Measurements from ENCODE around the gene PXMP4.
"Not testable (repeated sequence)": the region's sequence is repeated elsewhere in the genome, so short reads cannot be mapped to it uniquely, and the experiment has no call there.

PXMP4 gene, protein sequence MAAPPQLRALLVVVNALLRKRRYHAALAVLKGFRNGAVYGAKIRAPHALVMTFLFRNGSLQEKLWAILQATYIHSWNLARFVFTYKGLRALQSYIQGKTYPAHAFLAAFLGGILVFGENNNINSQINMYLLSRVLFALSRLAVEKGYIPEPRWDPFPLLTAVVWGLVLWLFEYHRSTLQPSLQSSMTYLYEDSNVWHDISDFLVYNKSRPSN

DNA sequence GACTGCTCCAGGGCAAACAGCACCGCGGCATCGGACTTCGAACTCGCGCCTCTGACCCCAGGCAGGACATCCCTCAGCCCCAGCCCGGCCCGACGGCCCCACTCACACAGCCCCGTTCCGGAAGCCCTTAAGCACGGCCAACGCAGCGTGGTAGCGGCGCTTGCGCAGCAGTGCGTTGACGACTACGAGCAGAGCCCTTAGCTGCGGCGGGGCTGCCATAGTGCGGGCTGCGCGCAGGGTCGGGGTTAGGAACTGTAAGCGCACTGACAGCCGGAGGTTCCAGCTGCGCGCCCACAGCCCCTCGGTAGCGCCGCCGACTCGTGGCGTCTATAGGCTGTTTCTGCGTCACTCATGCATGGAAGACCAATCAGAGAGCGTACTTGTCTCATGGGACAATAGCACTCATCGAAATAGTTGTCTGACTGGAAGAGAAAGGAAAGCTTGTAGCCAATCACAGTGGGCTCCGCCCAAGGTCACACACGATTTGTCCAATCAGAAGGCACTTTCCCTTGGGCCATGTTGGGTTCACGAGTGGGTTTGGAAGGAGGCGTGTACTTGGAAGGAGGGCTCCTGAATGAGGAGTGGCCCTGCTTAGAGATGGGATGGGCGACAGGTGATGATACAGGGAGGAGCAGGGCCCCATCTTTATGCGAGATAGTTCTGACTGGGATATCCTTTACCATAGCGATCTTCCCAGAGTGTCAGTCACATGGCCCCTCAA, at the start of gene PXMP4:
PXMP4 (minus strand) TSS at position 322 of the 721 bp plus-strand sequence; CDS start at position 219, 103 bp downstream.
- peak; percentile 100 for DNase-seq (ENCODE audit: low spot score)

DNA sequence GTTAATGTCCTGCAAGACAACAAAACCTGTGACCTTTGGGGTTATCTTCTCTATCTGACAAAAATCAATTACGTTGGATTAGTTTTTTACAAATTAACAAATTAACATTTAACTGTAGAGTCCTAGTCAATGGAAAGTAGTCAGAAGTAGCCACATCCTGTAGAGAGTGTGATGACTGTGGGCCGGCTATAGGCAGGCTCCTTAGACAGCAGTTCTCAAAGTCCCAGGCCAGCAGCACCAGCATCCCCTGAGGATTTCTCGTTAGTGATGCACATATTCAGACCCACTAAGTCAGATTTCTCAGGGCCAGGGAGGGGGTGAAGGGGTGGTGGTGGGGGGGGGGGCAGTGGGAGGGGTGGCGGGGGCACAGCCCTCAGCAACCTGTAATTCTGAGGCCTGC, 48.9 kb upstream of the PXMP4 start:
- no peak for DNase-seq (ENCODE audit: low spot score)

DNA sequence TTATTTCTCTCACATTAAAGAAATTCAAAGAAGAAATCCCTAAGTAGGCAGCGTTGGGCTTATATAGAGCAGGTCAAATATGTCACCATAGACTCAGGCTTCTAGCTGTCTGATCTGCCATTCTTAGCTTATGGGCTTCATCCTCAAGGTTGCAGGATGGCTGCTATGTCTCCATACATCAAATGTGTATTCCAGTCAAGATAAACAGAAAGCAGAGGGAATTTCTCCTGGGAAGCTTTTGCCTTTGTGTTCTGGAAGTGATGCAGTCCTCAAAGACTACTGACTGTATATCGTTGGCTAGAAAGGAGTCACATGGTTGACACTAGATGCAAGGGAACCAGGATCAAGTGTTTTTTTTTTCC, 47.6 kb upstream of the PXMP4 start:
- DNase-seq (ENCODE audit: low spot score), result no peak

DNA sequence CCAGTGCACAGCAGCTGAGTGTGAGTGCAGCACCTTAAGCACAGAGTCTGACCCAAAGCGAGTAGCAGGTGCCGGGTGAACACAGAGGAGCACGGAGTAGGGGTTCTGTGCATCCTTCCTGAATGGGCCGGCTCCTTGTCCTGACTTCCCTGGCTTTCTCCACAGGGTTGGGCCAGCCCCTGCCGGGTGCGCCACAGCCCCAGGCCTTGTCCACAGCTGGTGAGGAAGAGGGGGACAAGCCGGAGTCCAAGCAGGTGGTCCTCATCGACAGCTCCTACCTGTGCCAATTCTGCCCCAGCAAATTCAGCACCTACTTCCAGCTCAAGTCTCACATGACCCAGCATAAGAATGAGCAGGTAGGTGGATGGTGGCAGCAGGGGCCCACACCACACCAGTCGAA, 46.6 kb upstream of the PXMP4 start:
- DNase-seq (ENCODE audit: low spot score), result no peak

DNA sequence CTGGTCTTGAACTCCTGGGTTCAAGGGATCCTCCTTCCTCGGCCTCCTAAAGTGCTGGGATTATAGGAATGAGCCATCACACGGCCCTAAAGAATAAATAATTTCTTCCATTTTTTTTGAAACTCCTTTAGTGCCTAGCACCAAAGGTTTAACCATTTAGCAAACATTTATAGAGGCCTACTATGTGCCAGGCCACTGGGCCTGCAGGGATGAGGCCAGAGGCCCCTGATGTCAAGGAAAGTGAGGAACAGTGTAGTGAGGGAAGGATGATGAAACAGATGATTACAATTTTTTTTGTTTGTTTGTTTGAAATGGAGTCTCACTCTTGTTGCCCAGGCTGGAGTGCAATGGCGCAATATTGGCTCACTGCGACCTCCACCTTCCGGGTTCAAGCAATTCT, 45.5 kb upstream of the PXMP4 start:
- no peak for DNase-seq (ENCODE audit: low spot score)

DNA sequence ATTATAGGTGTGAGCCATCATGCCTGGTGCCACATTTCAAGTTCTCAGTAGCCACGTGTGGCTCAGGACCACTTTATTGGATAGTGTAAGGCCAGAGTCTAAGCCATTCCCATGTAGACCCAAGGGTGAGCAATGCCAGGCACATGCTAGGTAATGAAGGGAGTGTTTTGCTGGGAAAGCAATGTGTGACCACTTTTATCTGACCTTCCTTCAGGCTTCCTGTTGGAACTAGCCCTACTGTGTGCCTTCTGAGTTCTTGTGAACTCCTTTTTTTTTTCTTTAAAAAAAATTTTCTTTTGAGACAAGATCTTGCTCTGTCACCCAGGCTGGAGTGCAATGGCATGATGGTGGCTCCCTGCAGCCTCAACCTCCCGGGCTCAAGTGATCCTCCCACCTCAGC, 45.0 kb upstream of the PXMP4 start:
- DNase-seq (ENCODE audit: low spot score), result no peak

DNA sequence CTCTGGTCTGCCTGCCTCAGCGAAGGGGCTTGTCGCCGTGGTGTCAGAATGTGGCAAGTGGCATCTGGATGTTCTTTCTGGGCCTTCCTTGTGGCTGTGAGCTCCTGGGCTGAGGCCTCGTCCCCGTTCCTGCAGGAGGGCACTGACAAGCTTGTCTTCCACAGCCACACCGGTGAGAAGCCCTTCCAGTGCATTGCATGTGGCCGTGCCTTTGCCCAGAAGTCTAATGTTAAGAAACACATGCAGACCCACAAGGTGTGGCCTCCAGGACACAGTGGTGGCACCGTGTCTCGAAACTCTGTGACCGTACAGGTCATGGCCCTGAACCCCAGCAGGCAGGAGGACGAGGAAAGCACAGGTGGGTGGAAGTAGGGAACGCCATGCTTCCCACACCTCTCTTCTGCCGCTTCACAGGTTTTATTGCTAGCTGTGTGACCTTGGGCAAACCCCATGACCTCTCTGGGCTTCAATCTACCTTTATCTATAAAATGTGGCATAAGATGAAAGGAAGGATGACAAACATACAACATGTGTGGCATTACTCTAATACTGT, 41.7 kb upstream of the PXMP4 start:
- no peak for DNase-seq (ENCODE audit: low spot score)

DNA sequence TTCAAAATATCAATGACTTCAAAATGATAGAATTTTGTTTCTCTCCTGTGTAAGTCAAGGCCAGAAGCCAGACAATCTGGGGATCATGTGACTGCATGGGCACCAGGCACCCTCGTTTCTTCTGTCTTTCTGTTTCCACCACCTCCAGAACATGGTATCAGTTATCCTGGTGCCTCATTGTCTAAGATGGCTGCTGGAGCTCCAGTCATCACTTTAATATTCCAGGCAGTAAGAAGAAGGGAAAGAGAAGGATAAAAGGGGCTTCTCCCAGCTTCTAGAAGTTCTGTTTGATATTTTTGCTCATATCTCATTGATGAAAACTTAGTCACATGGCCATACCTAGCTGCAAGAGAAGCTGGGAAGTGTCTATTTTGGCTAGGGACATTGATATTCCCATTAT, 37.3 kb upstream of the PXMP4 start:
- DNase-seq (ENCODE audit: low spot score), result no peak

DNA sequence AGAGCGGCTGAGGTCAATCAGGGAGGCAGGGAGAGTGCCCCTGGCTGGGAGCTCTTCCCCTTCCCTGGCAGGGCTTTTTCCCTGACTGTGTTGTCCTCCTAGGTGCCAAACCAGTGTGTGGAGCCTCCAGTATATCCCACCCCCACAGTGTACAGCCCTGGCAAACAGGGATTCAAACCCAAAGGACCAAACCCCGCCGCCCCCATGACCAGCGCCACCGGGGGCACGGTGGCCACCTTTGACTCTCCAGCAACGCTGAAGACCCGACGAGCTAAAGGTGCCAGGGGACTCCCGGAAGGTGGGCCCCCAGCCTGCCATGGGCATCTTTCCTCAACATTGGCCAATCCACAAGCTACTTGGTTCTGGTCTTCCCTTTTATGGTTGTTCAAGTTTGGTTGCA, 36.9 kb upstream of the PXMP4 start:
- DNase-seq (ENCODE audit: low spot score), result no peak

DNA sequence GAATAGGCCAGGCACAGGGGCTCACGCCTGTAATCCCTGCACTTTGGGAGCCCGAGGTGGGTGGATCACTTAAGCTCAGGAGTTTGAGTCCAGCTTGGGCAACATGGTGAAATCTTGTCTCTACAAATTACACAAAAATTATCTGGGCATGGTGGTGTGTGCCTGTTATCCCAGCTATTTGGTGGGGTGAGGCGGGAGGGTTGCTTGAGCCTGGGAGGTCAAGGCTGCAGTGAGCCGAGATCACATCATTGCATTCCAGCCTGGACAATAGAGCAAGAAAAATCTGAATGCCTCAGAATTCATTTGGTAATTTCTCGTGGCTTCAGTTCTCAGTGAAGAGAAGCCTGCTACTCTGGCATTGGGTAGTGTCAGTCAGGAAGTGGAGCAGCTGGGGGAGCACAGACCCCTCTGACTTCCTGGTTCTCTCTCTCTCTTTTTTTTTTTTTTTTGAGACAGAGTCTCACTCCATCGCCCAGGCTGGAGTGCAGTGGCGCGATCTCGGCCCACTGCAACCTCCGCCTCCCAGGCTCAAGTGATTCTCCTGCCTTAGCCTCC, 35.9 kb upstream of the PXMP4 start:
- DNase-seq (ENCODE audit: low spot score), result not testable (repeated sequence)

DNA sequence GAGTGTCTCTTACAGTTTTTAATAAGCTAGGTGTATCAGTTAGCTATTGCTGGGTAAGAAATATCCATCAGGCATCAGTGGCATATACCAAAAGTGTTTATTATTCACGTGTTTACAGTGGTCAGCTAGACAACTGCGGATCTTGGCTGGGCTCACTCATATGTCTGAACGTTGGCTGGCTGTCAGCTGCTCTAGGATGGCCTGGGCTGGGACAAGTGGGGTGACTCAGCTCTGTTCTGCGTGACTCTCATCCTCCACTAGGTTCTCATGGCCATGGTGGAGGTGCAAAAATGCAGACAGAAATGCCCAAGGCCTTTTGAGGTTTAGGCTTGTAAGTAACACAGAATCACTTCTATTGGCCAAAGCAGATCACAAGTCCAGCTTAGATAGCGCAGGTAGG, 33.7 kb upstream of the PXMP4 start:
- DNase-seq (ENCODE audit: low spot score), result peak; percentile 16

DNA sequence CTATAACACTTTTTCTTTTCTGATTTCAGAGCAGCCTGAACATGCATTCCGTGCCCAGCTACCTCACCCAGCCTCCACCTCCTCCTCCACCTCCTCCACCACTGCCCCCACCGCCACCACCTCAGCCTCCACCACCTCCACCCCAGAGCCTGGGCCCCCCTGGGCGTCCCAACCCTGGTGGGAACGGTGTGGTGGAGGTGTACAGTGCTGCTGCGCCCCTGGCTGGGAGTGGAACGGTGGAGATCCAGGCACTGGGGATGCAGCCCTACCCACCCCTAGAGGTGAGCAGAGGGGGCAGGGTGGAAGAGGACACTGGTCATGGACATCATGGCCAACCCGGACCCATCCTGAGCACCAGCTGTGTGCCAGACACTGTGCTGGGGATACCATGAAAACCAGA, 33.0 kb upstream of the PXMP4 start:
- no peak for DNase-seq (ENCODE audit: low spot score)

DNA sequence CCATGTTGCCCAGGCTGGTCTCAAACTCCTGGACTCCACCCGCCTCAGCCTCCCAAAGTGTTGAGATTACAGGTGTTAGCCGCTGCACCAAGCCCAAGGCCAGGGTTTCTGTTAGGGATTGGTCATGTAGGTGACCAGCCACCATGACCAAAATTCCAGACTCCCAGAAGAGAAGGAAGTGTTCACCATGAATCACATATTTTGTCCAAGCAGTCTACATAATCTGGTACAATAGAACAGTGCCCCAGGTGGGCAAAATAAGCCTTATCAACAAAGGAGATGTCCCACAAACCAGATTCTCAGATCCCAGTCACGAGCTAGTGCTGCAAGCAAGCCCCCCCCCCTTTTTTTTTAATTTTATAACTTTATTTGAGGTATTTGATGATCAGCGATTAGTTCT, 31.7 kb upstream of the PXMP4 start:
- no peak for DNase-seq (ENCODE audit: low spot score)

DNA sequence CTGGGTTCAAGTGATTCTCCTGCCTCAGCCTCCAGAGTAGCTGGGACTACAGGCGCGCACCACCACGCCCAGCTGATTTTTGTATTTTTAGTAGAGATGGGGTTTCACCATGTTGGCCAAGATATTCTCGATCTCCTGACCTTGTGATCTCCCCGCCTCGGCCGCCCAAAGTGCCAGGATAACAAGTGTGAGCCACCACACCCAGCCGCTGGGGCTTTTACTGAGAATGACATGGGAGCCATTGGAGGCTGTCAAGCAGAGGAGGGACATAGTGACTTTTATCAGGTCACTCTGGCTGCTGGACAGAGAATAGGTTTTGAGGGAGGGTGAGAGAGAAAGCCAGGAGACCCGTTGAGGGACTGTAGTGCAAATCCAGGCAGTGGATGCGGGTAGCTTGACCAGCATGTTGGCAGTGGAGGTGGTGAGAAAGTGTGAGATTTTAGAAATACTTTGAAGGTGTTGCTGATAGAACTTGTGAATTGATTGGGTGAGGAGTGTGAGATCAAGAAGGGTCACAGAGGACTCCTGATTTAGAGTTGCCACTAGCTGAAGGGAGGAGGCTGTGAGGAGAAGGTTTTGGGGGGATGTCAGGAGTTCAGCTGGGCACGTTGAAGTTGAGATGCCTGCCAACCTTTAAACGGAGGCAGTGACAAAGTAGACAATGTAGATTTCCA, 26.4 kb upstream of the PXMP4 start:
- DNase-seq (ENCODE audit: low spot score), result no peak

DNA sequence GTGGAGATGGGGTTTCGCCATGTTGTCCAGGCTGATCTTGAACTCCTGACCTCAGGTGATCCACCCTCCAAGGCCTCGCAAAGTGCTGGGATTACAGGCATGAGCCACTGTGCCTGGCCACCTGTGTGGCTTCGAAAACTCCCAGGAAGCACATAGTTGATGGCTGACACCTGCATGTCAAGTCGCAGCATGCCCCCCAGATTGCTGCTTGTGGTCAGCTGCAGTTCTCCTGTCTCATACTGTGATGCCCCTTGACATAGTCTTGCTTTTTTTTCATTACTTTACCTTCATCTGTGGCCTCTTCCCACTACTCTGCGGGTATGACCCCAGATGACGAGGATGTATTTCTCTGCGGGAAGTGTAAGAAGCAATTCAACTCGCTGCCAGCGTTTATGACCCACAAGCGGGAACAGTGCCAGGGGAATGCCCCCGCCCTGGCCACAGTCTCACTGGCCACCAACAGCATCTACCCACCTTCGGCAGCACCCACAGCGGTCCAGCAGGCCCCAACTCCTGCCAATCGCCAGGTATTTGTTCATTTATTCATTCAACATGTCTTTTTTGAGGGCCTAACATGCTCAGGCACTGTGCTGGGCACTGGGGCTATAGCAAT, 24.8 kb upstream of the PXMP4 start:
- DNase-seq (ENCODE audit: low spot score), result no peak

DNA sequence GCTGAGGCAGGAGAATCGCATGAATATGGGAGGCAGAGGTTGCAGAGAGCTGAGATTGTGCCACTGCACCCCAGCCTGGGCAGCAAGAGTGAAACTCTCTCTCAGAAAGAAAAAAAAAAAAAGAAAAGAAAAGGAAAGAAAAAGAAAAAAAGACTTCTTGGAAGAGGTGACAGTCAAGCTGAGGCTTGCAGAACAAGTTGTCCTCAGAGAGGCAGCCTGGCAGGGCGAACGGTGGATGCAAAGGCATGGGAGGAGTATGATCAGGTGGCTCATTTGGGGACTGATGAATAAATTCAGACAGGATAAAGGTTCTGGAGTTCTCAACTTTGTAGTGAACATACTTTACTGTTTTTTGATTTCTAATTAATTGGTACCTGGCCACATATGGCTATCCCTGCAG, 24.1 kb upstream of the PXMP4 start:
- DNase-seq (ENCODE audit: low spot score), result no peak

DNA sequence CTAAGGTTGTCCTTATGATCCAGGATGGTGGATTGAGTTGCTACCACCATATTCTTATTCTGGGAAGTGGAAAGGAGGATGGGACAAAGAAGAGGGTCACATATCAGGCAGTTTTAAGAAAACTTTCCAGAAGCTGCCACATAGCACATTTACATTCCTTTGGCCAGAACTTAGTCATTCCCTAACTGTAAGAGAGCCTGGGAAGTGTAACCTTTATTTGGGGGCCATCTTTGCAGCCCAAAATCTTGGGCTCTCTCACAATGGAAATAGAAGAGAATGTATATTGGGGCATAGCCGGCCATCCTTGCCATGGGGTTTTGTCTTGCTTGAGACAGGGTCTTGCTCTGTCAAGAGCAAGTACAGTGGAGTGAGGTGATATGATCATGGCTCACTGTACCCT, 20.1 kb upstream of the PXMP4 start:
- no peak for DNase-seq (ENCODE audit: low spot score)

DNA sequence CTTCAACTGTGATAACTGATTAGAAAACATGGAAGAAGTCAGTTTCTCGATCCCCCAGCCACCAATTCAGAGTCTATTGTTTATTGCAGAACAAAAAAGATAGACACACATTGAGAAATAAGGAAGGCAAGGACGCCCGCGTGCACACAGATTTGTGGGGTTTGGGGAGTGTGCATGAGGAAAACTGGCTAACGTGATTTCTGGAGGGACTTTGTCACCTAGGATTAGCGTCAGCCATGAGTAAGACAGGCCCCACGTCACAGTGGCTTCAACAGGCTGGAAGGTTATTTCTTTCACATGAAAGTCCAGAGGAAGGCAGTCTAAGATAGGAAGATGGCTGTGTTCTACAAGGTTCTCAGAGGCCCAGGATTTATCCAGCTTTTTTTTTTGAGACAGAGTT, 19.4 kb upstream of the PXMP4 start:
- DNase-seq (ENCODE audit: low spot score), result no peak

DNA sequence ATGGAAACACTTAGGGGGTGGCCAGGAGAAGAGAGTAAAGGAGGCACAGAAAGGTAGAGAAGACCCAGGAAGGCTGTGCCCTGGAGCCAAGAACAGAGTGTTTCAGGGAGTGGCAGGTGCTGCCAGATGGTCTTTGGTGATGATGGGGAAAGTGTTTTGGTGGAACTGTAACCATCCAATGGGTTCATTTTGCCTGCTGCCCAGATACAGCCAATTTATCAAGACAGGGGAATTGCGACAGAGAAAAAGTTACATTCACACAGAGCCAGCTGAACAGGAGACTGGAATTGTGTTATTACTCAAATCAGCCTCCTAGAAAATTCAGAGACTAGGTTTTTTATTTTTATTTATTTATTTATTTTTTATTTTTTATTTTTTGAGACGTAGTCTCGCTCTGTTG, 16.9 kb upstream of the PXMP4 start:
- DNase-seq (ENCODE audit: low spot score), result no peak

DNA sequence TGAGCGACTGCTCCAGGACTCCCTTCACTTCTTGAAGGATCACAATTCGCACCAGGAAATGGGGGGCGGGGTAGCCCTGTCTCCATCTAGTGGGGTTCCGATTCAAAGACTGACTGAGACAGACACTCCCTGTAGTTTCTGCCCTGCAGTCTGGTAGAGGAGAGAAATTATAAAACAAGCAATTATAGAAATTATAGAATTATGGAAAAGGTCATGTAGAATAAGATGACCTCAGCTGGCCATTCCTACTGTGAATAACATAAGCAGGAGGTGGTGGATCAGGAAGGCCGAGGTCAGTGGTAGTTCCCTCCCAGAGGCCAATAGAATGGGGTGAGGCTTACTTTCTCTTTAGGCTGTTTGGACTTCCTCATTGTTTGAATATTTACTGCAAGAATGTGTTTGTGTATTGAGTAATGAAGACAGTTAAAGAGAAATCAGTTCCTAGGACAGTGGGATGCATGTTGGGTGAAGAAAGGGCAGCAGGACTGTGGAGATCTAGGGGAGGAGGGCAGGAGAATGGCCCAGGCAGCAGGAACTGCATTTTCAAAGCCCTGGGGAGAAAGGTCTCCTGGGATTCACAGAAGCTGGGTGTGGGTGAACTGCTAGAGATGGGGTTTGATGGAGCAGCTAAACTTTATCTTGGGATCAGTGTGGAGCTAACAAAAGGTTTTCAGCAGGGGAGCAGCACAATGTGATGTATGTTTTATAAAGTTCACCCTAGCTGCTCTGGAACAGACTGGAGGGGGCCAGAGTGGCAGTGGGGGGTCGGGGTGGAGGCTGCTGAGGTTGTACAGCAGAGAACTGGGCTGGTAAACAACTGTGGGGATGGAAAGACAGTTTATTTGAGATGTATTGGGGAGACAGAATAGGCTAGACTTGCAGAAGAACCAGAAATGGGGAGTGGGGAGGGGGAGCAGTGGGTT, 13.8 kb upstream of the PXMP4 start:
- peak; percentile 75 for DNase-seq (ENCODE audit: low spot score)

Data from hepatic stellate cell (primary cell).